ENCODE measurements around the gene CA12.

The CA12 gene

GRCh38 chr15:63401714-63402497 is 20.3 kb upstream of the CA12 start:
- DNase-seq = no peak

- DNase-seq = no peak
These were observed 19.4 kb upstream of the CA12 start for GRCh38 chr15:63401078-63401477.

- DNase-seq = no peak
These were observed 16.8 kb upstream of the CA12 start for GRCh38 chr15:63398456-63398855.

GRCh38 chr15:63396152-63396928 is 14.7 kb upstream of the CA12 start:
- no peak for DNase-seq

GRCh38 chr15:63395730-63396151 is 14.1 kb upstream of the CA12 start:
- no peak for DNase-seq

- DNase-seq = no peak
These were observed 10.8 kb upstream of the CA12 start for GRCh38 chr15:63392361-63393009.

- DNase-seq = no peak
These were observed 10.2 kb upstream of the CA12 start for GRCh38 chr15:63391669-63392360.

- DNase-seq = no peak
These were observed 9.0 kb upstream of the CA12 start for GRCh38 chr15:63390689-63391088.

- DNase-seq = no peak
These were observed 8.4 kb upstream of the CA12 start for GRCh38 chr15:63389902-63390670.

- DNase-seq = no peak
These were observed 6.9 kb upstream of the CA12 start for GRCh38 chr15:63388511-63388910.

GRCh38 chr15:63387748-63388493 is 6.3 kb upstream of the CA12 start:
- no peak for DNase-seq

- no peak for DNase-seq
These were observed 4.4 kb upstream of the CA12 start for GRCh38 chr15:63385911-63386531.

- no peak for DNase-seq
These were observed 3.3 kb upstream of the CA12 start for GRCh38 chr15:63384906-63385305.

- no peak for DNase-seq
These were observed 1.5 kb upstream of the CA12 start for GRCh38 chr15:63382966-63383710.

- no peak for DNase-seq
These were observed 801 bp downstream of the CA12 start for GRCh38 chr15:63380808-63381282.

- DNase-seq = no peak
These were observed 1.4 kb downstream of the CA12 start for GRCh38 chr15:63380151-63380807.

- no peak for DNase-seq
These were observed 2.0 kb downstream of the CA12 start for GRCh38 chr15:63379492-63380150.

- no peak for DNase-seq
These were observed 2.7 kb downstream of the CA12 start for GRCh38 chr15:63378946-63379345.

Data from retina (tissue), 1 donor.